HG03520 (cell line): Measurements from ENCODE around the gene AMER1.

Experiments
- ATAC-seq: cut with Tn5 transposase; IDR thresholded peaks from one replicate; pipeline ENCODE4 v1.9.1; 2021; ENCODE audit warnings: mild to moderate bottlenecking, moderate library complexity; ENCODE audit not compliant: unreplicated experiment

Gene AMER1

DNA sequence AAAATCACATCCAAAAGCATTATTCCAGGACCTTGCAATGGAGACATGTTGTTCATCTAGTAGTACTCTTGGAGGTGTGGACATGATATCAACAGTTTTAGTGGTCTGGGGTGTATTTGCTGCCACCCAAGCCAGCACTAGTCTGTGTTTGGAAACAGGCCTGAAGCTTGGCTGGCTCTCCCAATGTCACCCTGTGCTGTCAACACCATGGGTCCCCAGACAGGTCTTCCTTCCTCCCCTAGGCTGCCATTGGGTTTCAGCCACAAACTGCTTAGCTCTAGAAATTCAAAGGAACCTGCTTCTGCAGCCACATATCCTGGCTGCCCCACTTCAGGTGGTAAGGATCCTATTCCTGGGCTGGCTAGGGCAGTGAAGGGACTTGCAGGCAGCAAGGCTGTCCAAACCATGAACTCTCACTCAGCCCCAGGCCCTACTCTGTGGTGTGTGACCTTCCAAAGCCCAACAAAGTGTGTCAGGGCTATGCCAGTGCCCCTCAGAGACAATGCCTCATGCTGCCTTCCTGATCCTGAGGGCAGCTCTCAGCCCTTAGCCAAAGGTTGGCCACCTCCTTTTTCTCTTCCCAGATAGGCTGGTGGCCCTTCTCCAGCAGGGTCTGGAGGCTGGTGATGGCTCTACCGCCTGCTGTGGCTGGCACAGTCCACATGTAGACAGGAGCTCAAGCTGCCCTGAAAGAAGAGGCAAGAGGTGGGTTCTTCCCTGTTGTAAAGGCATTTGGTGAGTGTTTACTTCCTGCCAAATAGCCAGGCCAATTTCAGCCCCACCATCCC, 18.3 kb downstream of the AMER1 start:
- ATAC-seq: no peak

DNA sequence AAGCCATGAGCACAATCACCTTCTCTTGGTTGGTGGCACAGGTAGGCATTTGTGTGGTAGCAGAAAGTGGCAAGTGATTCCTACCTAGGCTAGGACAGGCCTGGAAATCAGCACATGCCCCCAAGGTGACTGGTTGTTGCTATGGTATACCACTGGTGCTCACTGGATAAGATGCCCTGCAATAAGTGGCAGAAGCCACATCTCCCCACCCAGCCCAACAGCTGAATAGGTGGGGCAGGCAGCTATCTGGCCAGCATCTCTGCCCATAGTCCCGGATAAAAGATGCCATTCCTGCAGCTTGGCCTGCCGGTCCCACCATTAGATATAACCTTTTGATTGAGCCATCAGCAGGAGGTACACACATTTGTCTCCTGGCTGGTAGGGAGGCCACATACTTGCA, 21.1 kb downstream of the AMER1 start:
- ATAC-seq: no peak

DNA sequence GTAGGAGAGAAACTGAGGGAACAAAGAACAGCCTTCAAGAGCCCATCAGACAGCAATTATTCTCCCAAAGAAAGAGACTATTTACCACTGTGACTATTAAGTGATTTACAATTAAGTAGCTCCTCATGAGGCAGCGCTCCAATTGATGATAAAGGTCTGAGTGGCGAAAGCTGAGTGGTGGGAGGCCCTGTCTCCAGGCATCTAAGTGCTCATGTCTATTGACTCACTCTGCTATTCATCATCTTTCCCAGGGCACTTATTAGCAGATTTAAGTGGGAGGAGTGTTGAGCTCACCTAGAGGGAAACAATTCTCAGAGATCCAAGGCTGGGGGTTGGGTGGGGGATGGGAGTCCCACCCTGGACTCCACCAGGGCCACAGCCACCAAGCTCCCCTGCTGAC, 23.3 kb downstream of the AMER1 start:
- ATAC-seq: no peak

DNA sequence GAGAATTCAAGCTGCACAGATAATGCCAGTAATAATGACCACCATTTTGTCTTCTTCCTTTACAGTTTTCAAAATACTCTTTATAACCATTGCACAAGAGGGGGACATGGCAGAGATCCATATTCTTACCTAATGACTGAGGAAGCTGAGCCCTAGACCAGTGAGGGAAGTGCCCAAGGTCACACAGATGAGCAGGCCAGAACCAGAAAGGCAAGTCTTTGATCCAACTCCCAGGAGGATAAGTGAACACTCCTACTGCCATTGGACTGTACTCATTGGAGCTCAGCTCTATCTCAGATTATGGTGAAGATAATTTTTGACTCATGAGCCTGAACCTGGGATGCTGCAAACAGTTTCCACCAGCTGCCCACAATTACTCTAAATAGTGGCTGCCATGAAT, 28.6 kb downstream of the AMER1 start:
- ATAC-seq: no peak

DNA sequence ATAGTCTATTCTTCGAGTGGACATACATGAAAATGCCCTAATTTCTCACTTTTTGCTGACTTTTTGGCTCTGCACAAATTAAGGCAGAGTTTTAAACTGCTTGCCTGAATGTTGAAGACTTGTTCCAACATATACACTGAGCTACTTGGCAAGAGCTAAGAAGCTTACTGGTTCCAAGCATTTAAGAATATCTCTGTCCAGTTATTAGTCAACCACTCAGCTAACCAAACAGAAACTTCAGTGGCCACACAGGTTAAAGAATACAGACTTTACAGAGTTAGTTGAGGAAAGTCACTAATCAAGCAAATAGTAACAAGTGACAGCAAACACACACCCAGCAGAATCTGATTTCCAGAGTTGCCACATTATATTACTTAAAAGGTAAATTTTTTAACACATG, 35.5 kb downstream of the AMER1 start:
- no peak for ATAC-seq

DNA sequence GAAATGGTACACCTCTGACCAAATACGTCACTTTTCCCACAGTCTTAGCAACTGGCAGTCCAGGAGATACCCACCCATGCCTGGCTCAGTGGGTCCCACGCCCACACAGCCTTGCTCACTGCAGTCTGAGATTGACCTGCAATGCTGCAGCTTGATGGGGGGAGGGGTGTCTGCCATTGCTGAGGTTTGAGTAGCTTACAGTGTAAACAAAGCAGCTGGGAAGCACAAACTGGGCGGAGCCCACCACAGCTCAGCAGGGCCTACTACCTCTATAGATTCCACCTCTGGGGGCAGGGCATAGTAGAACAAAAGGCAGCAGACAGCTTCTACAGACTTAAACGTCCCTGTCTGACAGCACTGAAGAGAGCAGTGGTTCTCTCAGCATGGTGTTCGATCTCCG, 52.7 kb downstream of the AMER1 start:
- no peak for ATAC-seq

DNA sequence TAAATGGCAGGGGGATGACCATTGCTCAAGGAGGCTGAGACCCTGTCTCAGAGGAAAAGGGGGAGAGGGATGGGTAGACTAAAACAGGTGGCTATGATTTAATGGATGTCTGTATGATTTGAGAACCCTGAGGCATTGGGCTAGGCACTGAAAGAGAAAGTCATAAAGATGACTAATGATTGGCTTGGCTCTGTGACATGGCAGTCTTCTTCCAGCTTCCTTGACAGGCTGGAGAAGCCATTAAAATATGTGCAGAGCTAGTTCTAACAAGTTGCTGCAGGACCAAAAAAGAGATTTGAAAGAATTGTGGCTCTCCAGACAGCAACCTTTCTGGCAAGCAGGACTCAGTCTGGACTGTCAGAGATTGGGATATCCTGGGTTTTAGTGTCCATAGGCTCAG, 53.6 kb downstream of the AMER1 start:
- no peak for ATAC-seq

DNA sequence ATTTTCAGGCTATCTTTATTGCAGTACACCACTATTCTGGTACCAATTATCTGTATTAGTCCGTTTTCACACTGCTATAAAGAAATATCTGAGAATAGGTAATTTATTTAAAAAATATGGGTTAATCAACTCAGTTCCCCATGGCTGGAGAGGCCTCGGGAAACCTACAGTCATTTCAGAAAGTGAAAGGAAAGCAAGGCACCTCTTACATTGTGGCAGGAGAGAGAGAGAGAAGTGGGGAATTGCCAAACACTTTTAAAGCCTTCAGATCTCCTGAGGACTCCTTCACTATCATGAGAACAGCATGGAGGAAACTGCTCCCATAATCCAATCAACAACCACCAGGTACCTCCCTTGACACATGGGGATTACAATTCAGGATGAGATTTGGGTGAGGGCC, 54.7 kb downstream of the AMER1 start:
- no peak for ATAC-seq
